H1 (cell line): ENCODE measurements around the gene MX1. TPM values are rescaled to one million over a fixed set of nuclear protein-coding genes. Genes with fewer than 3 reads are reported as not detected.

ENCODE experiments used
- CTCF ChIA-PET: fragments of 300-600 bp; sonication (Branson Sonifier 250); formaldehyde crosslinking; loops from one replicate; lab custom pipeline; 2021; ENCODE audit not compliant: partially characterized antibody; lab: Charles Lee
- POLR2A ChIA-PET: fragments of 300-600 bp; sonication (Branson Sonifier 250); formaldehyde crosslinking; loops from one replicate; lab custom pipeline; 2021; ENCODE audit warnings: inconsistent platforms; ENCODE audit not compliant: partially characterized antibody; lab: Charles Lee
- DNase-seq, 2 experiments: peaks; one replicate each; pipeline versions ENCODE4 v3.0.0 to v3.0.0-alpha.2; 2010 to 2022; ENCODE audit warnings: low spot score in 2 of 2, low read depth in 1 of 2, mixed read lengths in 1 of 2
- FAIRE-seq: peaks from 2 replicates; lab custom pipeline; 2011; peaks lifted over from hg19 to GRCh38; lab: Jason Lieb, UNC
- H2AFZ ChIP-seq: 2 replicates; pipeline ENCODE4 v1.8.1; 2012; ENCODE audit warnings: low read length, inconsistent platforms
- H2AK5ac ChIP-seq: 2 replicates; pipeline ENCODE4 v1.6.1; 2013; ENCODE audit warnings: low read depth, low read length
- H2BK120ac ChIP-seq: replicated peaks from 2 replicates; pipeline ENCODE3; 2013; ENCODE audit warnings: low read depth, low read length, inconsistent platforms
- H2BK12ac ChIP-seq: 2 replicates; pipeline ENCODE4 v1.6.1; 2013; ENCODE audit warnings: low read depth, low read length
- H2BK15ac ChIP-seq: 2 replicates; pipeline ENCODE4 v1.6.1; 2013; ENCODE audit warnings: low read length
- H2BK20ac ChIP-seq: 2 replicates; pipeline ENCODE4 v1.6.1; 2013; ENCODE audit warnings: low read length
- H2BK5ac ChIP-seq: 2 replicates; pipeline ENCODE4 v1.6.1; 2013; ENCODE audit warnings: low read depth, low read length
- H3K14ac ChIP-seq: 2 replicates; pipeline ENCODE4 v1.6.1; 2013; ENCODE audit warnings: inconsistent platforms; ENCODE audit not compliant: insufficient read length
- H3K18ac ChIP-seq: 2 replicates; pipeline ENCODE4 v1.6.1; 2013; ENCODE audit warnings: low read length; ENCODE audit errors: extremely low read depth
- H3K23ac ChIP-seq: 2 replicates; pipeline ENCODE4 v1.6.1; 2013; ENCODE audit warnings: inconsistent platforms; ENCODE audit not compliant: insufficient read length
- H3K23me2 ChIP-seq: 2 replicates; pipeline ENCODE4 v1.6.1; 2013; ENCODE audit warnings: low read depth, low read length
- H3K27ac ChIP-seq: 2 replicates; pipeline ENCODE4 v1.6.1; 2011; ENCODE audit warnings: low read depth, low read length, inconsistent platforms
- H3K27me3 ChIP-seq, 4 experiments: replicated peaks in 1 of 4; 1 replicate in 1 of 4; 2 replicates in 3 of 4; pipeline versions ENCODE4 v1.6.1 to v1.8.1; 2011 to 2013; ENCODE audit warnings: low read length in 3 of 4, mild to moderate bottlenecking in 3 of 4, inconsistent platforms in 2 of 4, mixed read lengths in 2 of 4, moderate library complexity in 1 of 4; ENCODE audit not compliant: control insufficient read depth in 3 of 4, insufficient read depth in 3 of 4; ENCODE audit errors: extremely low read depth in 1 of 4
- H3K36me3 ChIP-seq, 4 experiments: 2 replicates each; pipeline versions ENCODE4 v1.6.1 to v1.8.1; 2011 to 2013; ENCODE audit warnings: mild to moderate bottlenecking in 4 of 4, low read length in 3 of 4, moderate library complexity in 2 of 4, control low read depth in 1 of 4, inconsistent platforms in 1 of 4; ENCODE audit not compliant: insufficient read depth in 4 of 4, control insufficient read depth in 2 of 4
- H3K4ac ChIP-seq: replicated peaks from 2 replicates; pipeline ENCODE3; 2013; ENCODE audit warnings: low read length, low read depth, mixed read lengths, inconsistent platforms; ENCODE audit not compliant: insufficient read length
- H3K4me1 ChIP-seq, 4 experiments: replicated peaks in 1 of 4; 1 replicate in 1 of 4; 2 replicates in 3 of 4; pipeline versions ENCODE4 v1.6.1 to v1.8.1; 2011 to 2013; ENCODE audit warnings: low read length in 3 of 4, inconsistent platforms in 2 of 4, mixed read lengths in 1 of 4; ENCODE audit not compliant: insufficient read depth in 4 of 4, control insufficient read depth in 3 of 4
- H3K4me2 ChIP-seq, 2 experiments: 2 replicates each; pipeline versions ENCODE4 v1.6.1 to v1.8.1; 2011 to 2013; ENCODE audit warnings: low read depth in 2 of 2, low read length in 2 of 2, control low read depth in 1 of 2, inconsistent platforms in 1 of 2, mild to moderate bottlenecking in 1 of 2; ENCODE audit not compliant: insufficient read depth in 1 of 2
- H3K4me3 ChIP-seq, 4 experiments: fragments of 200-600, 300-600 bp in 1 of 4; sonication (generic), shearing (Covaris generic), sonication (Bioruptor Twin) in 1 of 4; 2 replicates each; pipeline versions ENCODE4 v1.5.1 to v1.8.1; 2011 to 2016; ENCODE audit warnings: low read length in 4 of 4, low read depth in 3 of 4, control low read depth in 2 of 4, inconsistent platforms in 2 of 4, mild to moderate bottlenecking in 2 of 4, mixed read lengths in 1 of 4, moderate library complexity in 1 of 4; ENCODE audit not compliant: insufficient read depth in 2 of 4; ENCODE audit errors: extremely low read depth in 1 of 4
- H3K56ac ChIP-seq: replicated peaks from 2 replicates; pipeline ENCODE3; 2013; ENCODE audit warnings: low read depth, mild to moderate bottlenecking, mixed read lengths, low read length, inconsistent platforms; ENCODE audit not compliant: insufficient read length
- H3K79me1 ChIP-seq: 2 replicates; pipeline ENCODE4 v1.6.1; 2013; ENCODE audit warnings: low read depth, low read length, control low read depth
- H3K79me2 ChIP-seq, 2 experiments: 2 replicates each; pipeline versions ENCODE4 v1.6.1 to v1.8.1; 2012 to 2013; ENCODE audit warnings: low read length in 2 of 2, mild to moderate bottlenecking in 2 of 2, inconsistent platforms in 1 of 2; ENCODE audit not compliant: insufficient read depth in 2 of 2, control insufficient read depth in 1 of 2
- H3K9ac ChIP-seq, 4 experiments: replicated peaks in 1 of 4; 1 replicate in 1 of 4; 2 replicates in 3 of 4; pipeline versions ENCODE4 v1.6.1 to v1.8.1; 2011 to 2013; ENCODE audit warnings: low read depth in 3 of 4, low read length in 3 of 4, control low read depth in 2 of 4, mild to moderate bottlenecking in 2 of 4, moderate library complexity in 2 of 4, inconsistent platforms in 1 of 4; ENCODE audit errors: extremely low read depth in 1 of 4
- H3K9me3 ChIP-seq, 2 experiments: 2 replicates each; pipeline versions ENCODE4 v1.6.1 to v1.8.1; 2012 to 2013; ENCODE audit warnings: mild to moderate bottlenecking in 2 of 2, moderate library complexity in 2 of 2, control low read depth in 1 of 2, inconsistent platforms in 1 of 2, low read depth in 1 of 2, low read length in 1 of 2, mixed read lengths in 1 of 2; ENCODE audit not compliant: insufficient read depth in 2 of 2
- H4K20me1 ChIP-seq, 2 experiments: replicated peaks in 1 of 2; 2 replicates each; pipeline versions ENCODE3 to v1.8.1; 2011 to 2013; ENCODE audit warnings: inconsistent platforms in 2 of 2, low read length in 2 of 2, mild to moderate bottlenecking in 1 of 2; ENCODE audit not compliant: insufficient read depth in 2 of 2, control insufficient read depth in 1 of 2
- H4K5ac ChIP-seq: 2 replicates; pipeline ENCODE4 v1.6.1; 2013; ENCODE audit warnings: low read length, low read depth, mixed read lengths, inconsistent platforms; ENCODE audit not compliant: insufficient read length
- H4K8ac ChIP-seq: 2 replicates; pipeline ENCODE4 v1.8.0; 2013; ENCODE audit warnings: mild to moderate bottlenecking, moderate library complexity, low read length, inconsistent platforms; ENCODE audit not compliant: insufficient read depth; ENCODE audit errors: extremely low read depth
- H4K91ac ChIP-seq: replicated peaks from 2 replicates; pipeline ENCODE3; 2013; ENCODE audit warnings: low read length, mixed read lengths, inconsistent platforms; ENCODE audit not compliant: insufficient read length
- ATF3 ChIP-seq: IDR thresholded peaks from 2 replicates; pipeline ENCODE4 v1.6.1; 2011; ENCODE audit warnings: low read depth, mild to moderate bottlenecking, low read length; ENCODE audit not compliant: insufficient read depth
- BRCA1 ChIP-seq: IDR thresholded peaks from 2 replicates; pipeline ENCODE4 v1.6.1; 2012; ENCODE audit warnings: low read depth, low read length, improper control_type of control experiment
- EZH2 ChIP-seq: fragments of 200-600 bp; sonication (generic); IDR thresholded peaks from 2 replicates; pipeline ENCODE4 v1.7.1; 2012; ENCODE audit warnings: low read depth, mild to moderate bottlenecking, moderate library complexity, low read length, inconsistent platforms; ENCODE audit not compliant: severe bottlenecking
- GTF2F1 ChIP-seq: IDR thresholded peaks from 2 replicates; pipeline ENCODE4 v1.6.1; 2012; ENCODE audit warnings: low read depth, low read length, improper control_type of control experiment, borderline replicate concordance
- MAX ChIP-seq: IDR thresholded peaks from 2 replicates; pipeline ENCODE4 v1.6.1; 2012; ENCODE audit warnings: inconsistent platforms
- POLR2AphosphoS5 ChIP-seq: IDR thresholded peaks from 2 replicates; pipeline ENCODE4 v1.6.1; 2011; ENCODE audit warnings: low read depth, low read length
- POU5F1 ChIP-seq: IDR thresholded peaks from 2 replicates; pipeline ENCODE4 v1.6.1; 2011; ENCODE audit warnings: low read depth, mild to moderate bottlenecking, low read length, moderate library complexity
- RAD21 ChIP-seq, 2 experiments: IDR thresholded peaks in 1 of 2; conservative IDR thresholded peaks in 1 of 2; 2 replicates each; pipeline ENCODE4 v1.6.1; 2011; ENCODE audit warnings: low read depth in 2 of 2, low read length in 2 of 2, improper control_type of control experiment in 1 of 2, inconsistent platforms in 1 of 2, mild to moderate bottlenecking in 1 of 2, moderate library complexity in 1 of 2
- SP1 ChIP-seq: IDR thresholded peaks from 2 replicates; pipeline ENCODE4 v1.6.1; 2011; ENCODE audit warnings: low read depth, low read length
- TAF7 ChIP-seq: optimal IDR thresholded peaks from 2 replicates; pipeline ENCODE3; 2011; ENCODE audit warnings: low read depth, mild to moderate bottlenecking, inconsistent platforms, low read length, moderate library complexity, borderline replicate concordance
- TBP ChIP-seq: IDR thresholded peaks from 2 replicates; pipeline ENCODE4 v1.6.1; 2011; ENCODE audit warnings: low read depth, low read length, improper control_type of control experiment
- TEAD4 ChIP-seq: IDR thresholded peaks from 2 replicates; pipeline ENCODE4 v1.6.1; 2012; ENCODE audit warnings: low read depth, low read length, inconsistent platforms, mixed read lengths
- WGBS, 2 experiments: shearing (Covaris generic) in 1 of 2; methylation state at CpG; one replicate each; pipeline versions ENCODE4 v1.1.6 to v1.1.7; 2013 to 2015; ENCODE audit warnings: low lambda C conversion rate in 2 of 2, mixed read lengths in 2 of 2, inconsistent platforms in 1 of 2, low coverage in 1 of 2, missing lambda C conversion rate in 1 of 2; ENCODE audit not compliant: insufficient replicate concordance in 2 of 2, insufficient coverage in 1 of 2, insufficient read length in 1 of 2; ENCODE audit errors: extremely low coverage in 1 of 2, missing lambda C conversion rate in 1 of 2; 5-methylcytosine and 5-hydroxymethylcytosine counted together
- polyA plus RNA-seq, 7 experiments: library from polyadenylated mRNA; depleted of rRNA in 3 of 7; stranded (reverse) in 5 of 7; unstranded in 2 of 7; fragments of >200 nt in 5 of 7; fragments of 200-250 nt in 2 of 7; gene quantifications; 1 replicate in 5 of 7; 2 replicates in 1 of 7; 4 replicates in 1 of 7; pipeline versions ENCODE4 v1.2.1 to v1.2.3, GENCODE V29; 2011 to 2013; ENCODE audit warnings: missing spikeins in 2 of 7, mixed read lengths in 2 of 7
- total RNA-seq: library from RNA; stranded (reverse); fragmentation: NEBNext Ultra II Directional; extraction: Animal tissue kit (Norgen Biotek cat#: 25700); gene quantifications from 2 replicates; pipeline ENCODE4 v1.2.1, GENCODE V29; 2021

Gene MX1
- total and polyA plus RNA-seq, 2 of the 8 experiments (the other 6 are each of a cell fraction or from before 2014, with no cell fraction given) = 3.8 to 5.7 TPM

GRCh38 chr21:41438425-41439113 is 12.5 kb downstream of the MX1 start:
- Histone ChIP-seq H2AK5ac (no peak overlapping the region), H3K56ac (no peak overlapping the region), H3K14ac (no peak overlapping the region), H2BK20ac (no peak overlapping the region), H3K9ac (no peak overlapping the region; a peak in 1 of 7 replicates), H2BK12ac (no peak overlapping the region), H3K9me3 (peaks cover 0 to 2% of the 10 kb centered on the region in 2 experiments; a peak in 1 of 4 replicates), H3K4me3 (no peak overlapping the region), H4K91ac (no peak overlapping the region), H3K4ac (no peak overlapping the region), H4K20me1 (no peaks in the 10 kb centered on the region), H3K79me1 (no peaks in the 10 kb centered on the region), H2BK5ac (no peak overlapping the region), H4K8ac (no peak overlapping the region), H4K5ac (no peak overlapping the region), H3K23ac (no peak overlapping the region), H3K4me1 (no peaks in the 10 kb centered on the region; a peak in 1 of 7 replicates), H2BK120ac (no peak overlapping the region), H3K36me3 (no peaks in the 10 kb centered on the region), H3K27me3 (no peaks in the 10 kb centered on the region), H3K79me2 (no peaks in the 10 kb centered on the region), H3K27ac (no peak overlapping the region), H3K4me2 (no peak overlapping the region), H2BK15ac (no peak overlapping the region), H3K18ac (no peak overlapping the region), H2AFZ (no peak overlapping the region), H3K23me2 (no peaks in the 10 kb centered on the region)
- POLR2A ChIA-PET = interaction anchor here (1.6 kb wide), 1 partner anchor 28 kb away, joined by 4 read pairs; no protein-coding TSS in a partner anchor
- peak in 1 of 2 experiments; percentile 19 for DNase-seq
- CTCF ChIA-PET = interaction anchor here (1.4 kb wide), 1 partner anchor 155 kb away, joined by 3 read pairs; no protein-coding TSS in a partner anchor
- FAIRE-seq = no peak
- WGBS, 2 experiments = 77% methylated on average over 13 of the region's 13 CpGs; no CpG with 5 or more reads in 1 of the 2 experiments
- TF ChIP-seq GTF2F1 (no peak), EZH2 (no peak), TBP (no peak), POLR2AphosphoS5 (no peak), TEAD4 (no peak), SP1 (no peak), POU5F1 (no peak), RAD21 (IDR thresholded peaks at IDR 0.05 in 1 of 2, conservative IDR thresholded peaks at IDR 0.05 in 1 of 2; ENCODE audit: low read depth in 2 of 2, low read length in 2 of 2) (no peak), MAX (no peak), TAF7 (no peak), BRCA1 (no peak), ATF3 (no peak)
